GM12892 (cell line): Measurements from ENCODE around the gene IL1A.

ENCODE experiments used
- POLR2A ChIP-seq: IDR thresholded peaks from 2 replicates; pipeline ENCODE4 v1.6.1; 2011; ENCODE audit warnings: low read depth, low read length, control low read depth
- POLR2AphosphoS5 ChIP-seq: IDR thresholded peaks from 2 replicates; pipeline ENCODE4 v1.6.1; 2011; ENCODE audit warnings: low read depth, low read length, control low read depth
- TAF1 ChIP-seq: IDR thresholded peaks from 2 replicates; pipeline ENCODE4 v1.6.1; 2011; ENCODE audit warnings: low read depth, mild to moderate bottlenecking, control low read depth, low read length, borderline replicate concordance

GRCh38 chr2:112821682-112822081, 37.4 kb upstream of the IL1A start:
- TF ChIP-seq POLR2A: no peak
- no peak for TF ChIP-seq POLR2AphosphoS5
- TF ChIP-seq TAF1: no peak
